H9 (cell line): ENCODE data around the gene FBXL7. TPM values are rescaled to one million over a fixed set of nuclear protein-coding genes. Genes with fewer than 3 reads are reported as not detected.

Experiments
- DNase-seq: peaks from one replicate; pipeline ENCODE4 v3.0.0-alpha.2; 2017
- H2AFZ ChIP-seq: one replicate; pipeline ENCODE4 v1.6.1; 2013; ENCODE audit warnings: mild to moderate bottlenecking, low read length, control low read depth, moderate library complexity
- H2AK5ac ChIP-seq: 2 replicates; pipeline ENCODE4 v1.6.1; 2013; ENCODE audit warnings: low read length, control low read depth, mixed read lengths; ENCODE audit not compliant: insufficient read length
- H2BK120ac ChIP-seq: one replicate; pipeline ENCODE4 v1.6.1; 2013; ENCODE audit warnings: low read depth, mild to moderate bottlenecking, low read length, control low read depth, inconsistent platforms; ENCODE audit not compliant: poor library complexity, severe bottlenecking
- H2BK12ac ChIP-seq: 2 replicates; pipeline ENCODE4 v1.6.1; 2013; ENCODE audit warnings: low read length, control low read depth, mixed read lengths, low read depth; ENCODE audit not compliant: insufficient read length
- H2BK15ac ChIP-seq: 2 replicates; pipeline ENCODE4 v1.6.1; 2013; ENCODE audit warnings: low read depth, low read length, control low read depth
- H2BK20ac ChIP-seq: one replicate; pipeline ENCODE4 v1.6.1; 2013; ENCODE audit warnings: low read depth, mild to moderate bottlenecking, low read length, control low read depth, inconsistent platforms; ENCODE audit not compliant: poor library complexity, severe bottlenecking
- H2BK5ac ChIP-seq: 2 replicates; pipeline ENCODE4 v1.6.1; 2013; ENCODE audit warnings: low read length, control low read depth, mixed read lengths; ENCODE audit not compliant: insufficient read length
- H3K14ac ChIP-seq: 2 replicates; pipeline ENCODE4 v1.6.1; 2013; ENCODE audit warnings: low read length, control low read depth; ENCODE audit not compliant: insufficient read depth
- H3K18ac ChIP-seq: 2 replicates; pipeline ENCODE4 v1.6.1; 2013; ENCODE audit warnings: low read depth, mild to moderate bottlenecking, mixed read lengths, low read length, control low read depth; ENCODE audit not compliant: insufficient read length
- H3K23ac ChIP-seq: 2 replicates; pipeline ENCODE4 v1.6.1; 2013; ENCODE audit warnings: low read length, control low read depth, mixed read lengths, low read depth; ENCODE audit not compliant: insufficient read length
- H3K23me2 ChIP-seq: 2 replicates; pipeline ENCODE4 v1.6.1; 2013; ENCODE audit warnings: low read depth, mild to moderate bottlenecking, mixed read lengths, low read length, control low read depth; ENCODE audit not compliant: insufficient read length, poor library complexity, severe bottlenecking
- H3K27ac ChIP-seq: 2 replicates; pipeline ENCODE4 v1.5.1; 2013; ENCODE audit warnings: low read length, control low read depth, mixed read lengths, low read depth; ENCODE audit not compliant: insufficient read length
- H3K27me3 ChIP-seq: 2 replicates; pipeline ENCODE4 v1.6.1; 2013; ENCODE audit warnings: low read length, control low read depth, inconsistent platforms; ENCODE audit not compliant: insufficient read depth
- H3K4ac ChIP-seq: 2 replicates; pipeline ENCODE4 v1.6.1; 2013; ENCODE audit warnings: low read depth, mild to moderate bottlenecking, control low read depth, inconsistent platforms, low read length, moderate library complexity
- H3K4me1 ChIP-seq: 2 replicates; pipeline ENCODE4 v1.6.1; 2013; ENCODE audit warnings: low read length, control low read depth, inconsistent platforms; ENCODE audit not compliant: insufficient read depth
- H3K4me2 ChIP-seq: 2 replicates; pipeline ENCODE4 v1.6.1; 2013; ENCODE audit warnings: low read length, control low read depth, mixed read lengths; ENCODE audit not compliant: insufficient read length, insufficient read depth
- H3K56ac ChIP-seq: 2 replicates; pipeline ENCODE4 v1.6.1; 2013; ENCODE audit warnings: low read depth, mild to moderate bottlenecking, mixed read lengths, low read length, control low read depth; ENCODE audit not compliant: insufficient read length
- H3K79me1 ChIP-seq: 2 replicates; pipeline ENCODE4 v1.6.1; 2013; ENCODE audit warnings: low read depth, mild to moderate bottlenecking, moderate library complexity, low read length, control low read depth, inconsistent platforms; ENCODE audit not compliant: insufficient read depth, poor library complexity, severe bottlenecking
- H3K79me2 ChIP-seq: 2 replicates; pipeline ENCODE4 v1.6.1; 2013; ENCODE audit warnings: low read length, control low read depth, inconsistent platforms; ENCODE audit not compliant: insufficient read depth
- H3K9ac ChIP-seq: 2 replicates; pipeline ENCODE4 v1.6.1; 2013; ENCODE audit warnings: low read length, control low read depth, mixed read lengths; ENCODE audit not compliant: insufficient read length; ENCODE audit errors: extremely low read depth
- H3K9me3 ChIP-seq: one replicate; pipeline ENCODE4 v1.6.1; 2013; ENCODE audit warnings: low read depth, low read length, inconsistent platforms; ENCODE audit not compliant: control insufficient read depth
- H3T11ph ChIP-seq: one replicate; pipeline ENCODE4 v1.6.1; 2013; ENCODE audit warnings: mild to moderate bottlenecking, low read length, control low read depth, inconsistent platforms
- H4K20me1 ChIP-seq: one replicate; pipeline ENCODE4 v1.6.1; 2013; ENCODE audit not compliant: control insufficient read depth, insufficient read length, insufficient read depth
- H4K5ac ChIP-seq: 2 replicates; pipeline ENCODE4 v1.6.1; 2013; ENCODE audit warnings: low read depth, mild to moderate bottlenecking, mixed read lengths, low read length, control low read depth; ENCODE audit not compliant: insufficient read length
- H4K8ac ChIP-seq: replicated peaks from 2 replicates; pipeline ENCODE4 v1.6.1; 2013; ENCODE audit warnings: low read length, control low read depth, mixed read lengths, low read depth; ENCODE audit not compliant: insufficient read length
- H4K91ac ChIP-seq: 2 replicates; pipeline ENCODE4 v1.6.1; 2013; ENCODE audit warnings: low read depth, mild to moderate bottlenecking, moderate library complexity, mixed read lengths, low read length, control low read depth; ENCODE audit not compliant: insufficient read length
- H3K27ac Mint-ChIP-seq, 3 experiments: 2 replicates in 2 of 3; 3 replicates in 1 of 3; pipeline ENCODE4 v1.8.0; 2020 to 2021; ENCODE audit warnings: mixed read lengths in 3 of 3, mild to moderate bottlenecking in 1 of 3, moderate library complexity in 1 of 3
- H3K27me3 Mint-ChIP-seq: 2 replicates; pipeline ENCODE4 v1.8.0; 2021; ENCODE audit warnings: low read depth, mild to moderate bottlenecking, moderate library complexity, mixed read lengths
- H3K36me3 Mint-ChIP-seq, 3 experiments: 2 replicates in 2 of 3; 3 replicates in 1 of 3; pipeline ENCODE4 v1.8.0; 2020 to 2021; ENCODE audit warnings: low read depth in 3 of 3, mixed read lengths in 3 of 3; ENCODE audit not compliant: insufficient read depth in 1 of 3
- H3K4me1 Mint-ChIP-seq, 2 experiments: 2 replicates each; pipeline ENCODE4 v1.8.0; 2020; ENCODE audit warnings: mixed read lengths in 2 of 2
- H3K4me3 Mint-ChIP-seq, 2 experiments: 2 replicates in 1 of 2; 3 replicates in 1 of 2; pipeline ENCODE4 v1.8.0; 2020 to 2021; ENCODE audit warnings: mild to moderate bottlenecking in 2 of 2, mixed read lengths in 2 of 2, moderate library complexity in 1 of 2
- H3K9me3 Mint-ChIP-seq, 2 experiments: 2 replicates in 1 of 2; 3 replicates in 1 of 2; pipeline ENCODE4 v1.8.0; 2020; ENCODE audit warnings: mild to moderate bottlenecking in 2 of 2, mixed read lengths in 2 of 2, moderate library complexity in 1 of 2
- WGBS: extraction: QIAGEN DNeasy Blood & Tissue Kit; methylation state at CpG from one replicate; pipeline ENCODE4 v1.1.7; 2013; ENCODE audit warnings: missing lambda C conversion rate, low lambda C conversion rate, mixed read lengths; ENCODE audit not compliant: insufficient read length; ENCODE audit errors: extremely low coverage; 5-methylcytosine and 5-hydroxymethylcytosine counted together
- total RNA-seq: library from RNA; stranded (reverse); gene quantifications from 2 replicates; pipeline ENCODE4 v1.2.1, GENCODE V29; 2021
- TF ChIP-seq, protein P1 (sequence below): fragments of 200-600 bp; sonication (generic); conservative IDR thresholded peaks from 3 replicates; pipeline ENCODE4 v1.8.0; 2021; ENCODE audit warnings: antibody characterized with exemption, mild to moderate bottlenecking

Gene FBXL7
- total RNA-seq, 1 experiment from 2014 or later: 14.6 TPM

DNA sequence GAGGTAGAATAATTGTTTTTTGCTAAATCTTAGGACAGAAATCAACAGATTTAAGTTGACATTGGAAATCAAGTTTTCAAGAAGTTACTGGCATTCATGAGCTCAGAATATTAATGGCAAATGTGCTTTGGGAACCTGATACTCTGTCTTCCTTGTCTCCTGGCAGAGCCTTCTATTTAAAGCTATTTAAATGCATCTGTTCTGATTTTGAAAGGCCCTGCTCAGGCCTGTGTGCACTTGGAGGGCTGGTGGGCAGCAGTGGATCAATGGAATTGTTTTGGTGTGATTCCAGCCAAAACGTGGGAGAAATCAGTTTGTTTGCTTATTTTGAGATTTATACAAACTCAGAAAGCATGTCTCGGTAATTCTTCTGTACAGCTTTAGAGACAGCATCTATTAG lies 38.5 kb downstream of the FBXL7 start:
- Histone ChIP-seq H3K18ac (no peak overlapping the region), H3K27me3 (no peaks in the 10 kb centered on the region), H2BK20ac (no peak overlapping the region), H2AFZ (no peak overlapping the region), H3T11ph (no peak overlapping the region), H3K9me3 (no peaks in the 10 kb centered on the region), H4K5ac (no peak overlapping the region), H3K23ac (no peak overlapping the region), H4K20me1 (no peaks in the 10 kb centered on the region), H3K4me2 (peak overlapping the region; percentile 42), H2BK15ac (no peak overlapping the region), H4K91ac (no peak overlapping the region), H2BK120ac (no peak overlapping the region), H3K23me2 (no peaks in the 10 kb centered on the region), H2BK12ac (no peak overlapping the region), H3K27ac (no peak overlapping the region), H3K14ac (no peak overlapping the region), H4K8ac (no peak overlapping the region), H3K79me1 (no peaks in the 10 kb centered on the region), H3K9ac (no peak overlapping the region), H3K56ac (no peak overlapping the region), H3K4ac (no peak overlapping the region), H3K79me2 (0 out of 2 replicates have a peak, but pooled peaks cover 2% of the 10 kb centered on the region), H2BK5ac (no peak overlapping the region), H3K4me1 (peaks cover 11% of the 10 kb centered on the region), H2AK5ac (no peak overlapping the region)
- H3K9me3 Mint-ChIP-seq: peaks cover 25 to 27% of the 10 kb centered on the region in 2 experiments
- peak overlapping the region in 1 of 2 experiments; percentile 27; a peak in 3 of 5 replicates for H3K4me3 Mint-ChIP-seq
- WGBS: no CpG with 5 or more reads among the region's 2 CpGs
- H3K4me1 Mint-ChIP-seq: peaks cover 41 to 49% of the 10 kb centered on the region in 2 experiments
- TF ChIP-seq, protein P1, sequence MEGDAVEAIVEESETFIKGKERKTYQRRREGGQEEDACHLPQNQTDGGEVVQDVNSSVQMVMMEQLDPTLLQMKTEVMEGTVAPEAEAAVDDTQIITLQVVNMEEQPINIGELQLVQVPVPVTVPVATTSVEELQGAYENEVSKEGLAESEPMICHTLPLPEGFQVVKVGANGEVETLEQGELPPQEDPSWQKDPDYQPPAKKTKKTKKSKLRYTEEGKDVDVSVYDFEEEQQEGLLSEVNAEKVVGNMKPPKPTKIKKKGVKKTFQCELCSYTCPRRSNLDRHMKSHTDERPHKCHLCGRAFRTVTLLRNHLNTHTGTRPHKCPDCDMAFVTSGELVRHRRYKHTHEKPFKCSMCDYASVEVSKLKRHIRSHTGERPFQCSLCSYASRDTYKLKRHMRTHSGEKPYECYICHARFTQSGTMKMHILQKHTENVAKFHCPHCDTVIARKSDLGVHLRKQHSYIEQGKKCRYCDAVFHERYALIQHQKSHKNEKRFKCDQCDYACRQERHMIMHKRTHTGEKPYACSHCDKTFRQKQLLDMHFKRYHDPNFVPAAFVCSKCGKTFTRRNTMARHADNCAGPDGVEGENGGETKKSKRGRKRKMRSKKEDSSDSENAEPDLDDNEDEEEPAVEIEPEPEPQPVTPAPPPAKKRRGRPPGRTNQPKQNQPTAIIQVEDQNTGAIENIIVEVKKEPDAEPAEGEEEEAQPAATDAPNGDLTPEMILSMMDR: no peak
- no peaks in the 10 kb centered on the region for H3K27me3 Mint-ChIP-seq
- H3K27ac Mint-ChIP-seq: peak overlapping the region; percentile 16 to 89 (median 49); a peak in 4 of 7 replicates
- H3K36me3 Mint-ChIP-seq: peaks cover 26 to 32% (median 27%) of the 10 kb centered on the region in 3 experiments
- no peak for DNase-seq
